Tibial artery (tissue), 4 donors: Measurements from ENCODE around the gene SPSB1.

ENCODE experiments used
- DNase-seq, 2 donors: peaks; one replicate each; pipeline ENCODE4 v3.0.0-alpha.2; 2019
- H3K27ac ChIP-seq, 2 donors: fragments of 200-600 bp; sonication (generic) in 1 of 2; 1 replicate in 1 of 2; 2 replicates in 1 of 2; pipeline ENCODE4 v1.5.1; 2018 to 2019; ENCODE audit warnings: mild to moderate bottlenecking in 1 of 2
- H3K27me3 ChIP-seq, 2 donors: fragments of 200-600 bp; sonication (generic) in 1 of 2; one replicate each; pipeline versions ENCODE4 v1.5.1 to v1.6.0; 2016 to 2019
- H3K36me3 ChIP-seq, 3 donors: fragments of 200-600 bp; sonication (generic) in 2 of 3; one replicate each; pipeline ENCODE4 v1.5.1; 2016 to 2019; ENCODE audit warnings: mild to moderate bottlenecking in 2 of 3
- H3K4me1 ChIP-seq, 4 donors: fragments of 200-600 bp; sonication (generic) in 2 of 4; 1 replicate in 3 of 4; 2 replicates in 1 of 4; pipeline ENCODE4 v1.5.1; 2016 to 2019
- H3K4me3 ChIP-seq, 2 donors: fragments of 200-600 bp; sonication (generic) in 1 of 2; 1 replicate in 1 of 2; 2 replicates in 1 of 2; pipeline ENCODE4 v1.5.1; 2018 to 2019; ENCODE audit warnings: mild to moderate bottlenecking in 2 of 2
- H3K9me3 ChIP-seq, 3 donors: fragments of 200-600 bp; sonication (generic) in 1 of 3; one replicate each; pipeline ENCODE4 v1.5.1; 2016 to 2019
- CTCF ChIP-seq, 2 experiments: fragments of 200-600 bp in 1 of 2; fragments of 450-650 bp in 1 of 2; IDR thresholded peaks; one replicate each; pipeline ENCODE4 v1.5.1; 2017 to 2019; ENCODE audit warnings: antibody characterized with exemption in 2 of 2, mild to moderate bottlenecking in 1 of 2, moderate library complexity in 1 of 2
- intact Hi-C: fragments of 100-400 bp; cut with DNase I; formaldehyde crosslinking; loops from one replicate; pipeline ENCODE4 v1.15.0; 2023; ENCODE audit warnings: low total_unique reads

Gene SPSB1

DNA sequence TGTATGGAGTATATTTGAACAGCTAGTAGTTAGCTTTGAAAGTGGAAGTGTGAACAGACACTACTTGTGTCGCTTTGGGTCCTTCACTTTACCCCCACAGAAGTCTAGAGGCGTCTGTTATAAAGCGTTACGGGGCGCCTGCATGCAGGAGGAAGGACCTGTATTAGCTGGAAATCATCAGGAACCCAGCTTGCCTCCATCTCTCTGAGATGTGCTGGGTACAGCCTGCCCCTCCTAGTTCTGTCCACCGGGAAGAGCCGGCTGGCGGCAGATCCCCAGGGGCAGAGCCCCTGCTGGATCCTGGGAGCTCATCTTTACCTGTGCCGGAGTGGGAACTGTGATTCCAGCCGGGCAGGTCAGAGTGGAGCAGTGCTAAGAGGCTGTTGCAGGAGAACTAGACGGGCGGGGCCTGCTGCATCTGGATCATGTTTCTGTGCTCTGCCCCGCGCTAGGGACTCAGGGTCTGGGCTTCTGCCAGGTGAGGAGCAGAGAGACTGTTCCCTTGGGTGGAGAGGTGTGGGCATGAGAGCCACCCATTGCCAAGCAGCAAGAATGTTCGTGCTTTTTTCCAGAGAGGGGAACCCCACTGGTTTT lies 22.3 kb upstream of the SPSB1 start:
- Histone ChIP-seq H3K27me3 (no peaks in the 10 kb centered on the region), H3K4me3 (no peak overlapping the region), H3K36me3 (peaks cover 16 to 65% (median 20%) of the 10 kb centered on the region in 3 donors), H3K27ac (no peak overlapping the region), H3K4me1 (peaks cover 0 to 18% (median 8%) of the 10 kb centered on the region in 4 donors), H3K9me3 (no peaks in the 10 kb centered on the region)
- intact Hi-C loops: loop anchor here (5.0 kb wide), 1 partner anchor 217 kb away; no protein-coding TSS in a partner anchor
- DNase-seq: peak in 1 of 2 donors; percentile 63
- TF ChIP-seq CTCF (IDR thresholded peaks at IDR 0.05): no peak

DNA sequence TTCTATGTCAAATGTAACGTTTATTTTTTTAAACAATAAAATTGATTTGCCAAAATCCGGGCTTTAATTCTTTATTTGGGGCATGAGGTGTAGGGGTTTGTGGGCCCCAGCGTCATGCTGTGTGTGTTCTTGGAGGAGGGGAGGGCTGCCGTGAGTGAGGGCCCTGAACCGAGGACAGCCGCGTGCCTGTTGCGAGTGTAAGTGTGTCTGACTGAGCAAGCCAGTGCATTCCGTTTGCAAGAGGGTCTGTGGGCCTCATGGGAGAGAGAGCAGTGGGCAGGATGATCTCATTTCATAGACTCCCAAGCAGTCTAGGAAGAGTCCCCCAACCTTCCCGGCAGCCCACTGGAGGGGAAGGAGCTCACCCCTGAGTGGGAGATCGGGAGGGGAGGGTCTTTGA lies 21.4 kb upstream of the SPSB1 start:
- no peaks in the 10 kb centered on the region for H3K9me3 ChIP-seq
- peaks cover 0 to 26% (median 10%) of the 10 kb centered on the region in 4 donors for H3K4me1 ChIP-seq
- no peak for TF ChIP-seq CTCF (IDR thresholded peaks at IDR 0.05)
- H3K27ac ChIP-seq: no peak overlapping the region
- H3K4me3 ChIP-seq: no peak overlapping the region
- intact Hi-C loops: loop anchor here (5.0 kb wide), 1 partner anchor 216 kb away; no protein-coding TSS in a partner anchor
- no peaks in the 10 kb centered on the region for H3K27me3 ChIP-seq
- peaks cover 9 to 56% (median 19%) of the 10 kb centered on the region in 3 donors for H3K36me3 ChIP-seq
- no peak for DNase-seq

GRCh38 chr1:9271861-9272595 lies 20.7 kb upstream of the SPSB1 start:
- H3K27me3 ChIP-seq: no peaks in the 10 kb centered on the region
- H3K4me1 ChIP-seq: peaks cover 0 to 19% (median 7%) of the 10 kb centered on the region in 4 donors
- peaks cover 8 to 51% (median 19%) of the 10 kb centered on the region in 3 donors for H3K36me3 ChIP-seq
- peak in 1 of 2 donors; percentile 63 for DNase-seq
- H3K27ac ChIP-seq: no peak overlapping the region
- no peak overlapping the region for H3K4me3 ChIP-seq
- intact Hi-C loops: loop anchor here (5.0 kb wide), 1 partner anchor 215 kb away; no protein-coding TSS in a partner anchor
- TF ChIP-seq CTCF (IDR thresholded peaks at IDR 0.05): no peak
- no peaks in the 10 kb centered on the region for H3K9me3 ChIP-seq

DNA sequence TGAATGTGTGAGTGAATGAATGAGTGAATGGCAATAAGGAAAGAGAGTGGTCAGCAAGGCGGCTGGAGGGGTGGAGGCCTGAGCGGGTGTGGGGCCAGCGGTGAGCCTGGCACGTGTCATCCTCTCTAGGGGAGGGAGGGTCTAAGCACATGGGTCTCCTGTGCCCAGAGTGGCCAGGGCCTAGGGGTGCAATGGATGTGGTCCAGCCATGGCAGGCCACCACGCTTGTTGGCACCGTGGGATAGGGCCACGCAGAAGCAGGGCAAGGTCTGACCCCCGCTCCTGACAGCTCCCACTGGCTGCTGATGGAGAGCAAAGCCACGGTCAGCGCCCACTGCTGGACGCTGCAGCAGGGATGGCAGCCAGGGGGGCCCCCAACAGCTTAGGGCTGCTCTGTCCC lies 19.5 kb upstream of the SPSB1 start:
- no peak overlapping the region for H3K27ac ChIP-seq
- H3K4me3 ChIP-seq: no peak overlapping the region
- H3K9me3 ChIP-seq: no peaks in the 10 kb centered on the region
- peaks cover 0 to 21% (median 8%) of the 10 kb centered on the region in 4 donors for H3K4me1 ChIP-seq
- H3K27me3 ChIP-seq: no peaks in the 10 kb centered on the region
- TF ChIP-seq CTCF (IDR thresholded peaks at IDR 0.05): no peak
- intact Hi-C loops: loop anchor here (5.0 kb wide), 1 partner anchor 214 kb away; no protein-coding TSS in a partner anchor
- no peak for DNase-seq
- peaks cover 8 to 43% (median 19%) of the 10 kb centered on the region in 3 donors for H3K36me3 ChIP-seq

- no peak for DNase-seq
- Histone ChIP-seq H3K4me1 (peaks cover 0 to 31% (median 11%) of the 10 kb centered on the region in 4 donors), H3K27ac (no peak overlapping the region), H3K36me3 (peaks cover 0 to 23% (median 2%) of the 10 kb centered on the region in 3 donors), H3K9me3 (no peaks in the 10 kb centered on the region), H3K27me3 (no peaks in the 10 kb centered on the region), H3K4me3 (no peak overlapping the region)
- no peak for TF ChIP-seq CTCF (IDR thresholded peaks at IDR 0.05)
- intact Hi-C loops: no loop called here
Observed at GRCh38 chr1:9275161-9275560, 17.5 kb upstream of the SPSB1 start.
